B cell (primary cell): ENCODE data around the gene RTN4. TPM values are rescaled to one million over a fixed set of nuclear protein-coding genes. Genes with fewer than 3 reads are reported as not detected.
A peak's percentile ranks its signal among the peaks of the same experiment; 100 is the strongest.

Experiments used
- ATAC-seq: fragments of 200-7000 bp; cut with Tn5 transposase; one replicate; pipeline ENCODE4 v1.10.0; 2021; ENCODE audit warnings: low read depth, mild to moderate bottlenecking, moderate number of reproducible peaks, moderate library complexity
- CTCF ChIA-PET: fragments of 350-600 bp; sonication (Branson Sonifier 250); formaldehyde crosslinking; loops from one replicate; lab custom pipeline; 2021; ENCODE audit warnings: antibody characterized with exemption, inconsistent platforms; lab: Charles Lee
- POLR2A ChIA-PET: fragments of 350-600 bp; sonication (Branson Sonifier 250); formaldehyde crosslinking; loops from one replicate; lab custom pipeline; 2021; ENCODE audit warnings: antibody characterized with exemption; lab: Charles Lee
- DNase-seq: peaks from one replicate; pipeline ENCODE4 v3.0.0; 2013
- H2AFZ ChIP-seq: 2 replicates; pipeline ENCODE4 v1.6.1; 2012; ENCODE audit warnings: mild to moderate bottlenecking, low read depth, low read length; ENCODE audit not compliant: insufficient read depth, poor library complexity, severe bottlenecking
- H3K27ac ChIP-seq, 2 donors: 1 replicate in 1 of 2; 2 replicates in 1 of 2; pipeline ENCODE4 v1.5.1; 2012 to 2013; ENCODE audit warnings: low read length in 2 of 2, mild to moderate bottlenecking in 2 of 2, moderate library complexity in 1 of 2
- H3K27me3 ChIP-seq, 4 experiments: fragments of 200-600 bp in 1 of 4; sonication (generic) in 1 of 4; replicated peaks in 1 of 4; 1 replicate in 2 of 4; 2 replicates in 2 of 4; pipeline versions ENCODE4 v1.6.1 to v1.7.0; 2013 to 2016; ENCODE audit warnings: low read length in 3 of 4, mild to moderate bottlenecking in 2 of 4, mixed read lengths in 1 of 4, moderate library complexity in 1 of 4; ENCODE audit not compliant: insufficient read depth in 4 of 4, control insufficient read depth in 3 of 4; ENCODE audit errors: control extremely low read depth in 1 of 4
- H3K36me3 ChIP-seq, 2 experiments: replicated peaks in 1 of 2; 1 replicate in 1 of 2; 2 replicates in 1 of 2; pipeline versions ENCODE4 v1.6.1 to v1.7.1; 2013; ENCODE audit warnings: low read length in 1 of 2; ENCODE audit not compliant: insufficient read depth in 2 of 2, control insufficient read depth in 1 of 2; ENCODE audit errors: control extremely low read depth in 1 of 2, extremely low read depth in 1 of 2
- H3K4me1 ChIP-seq, 2 donors: fragments of 200-600 bp in 1 of 2; sonication (generic) in 1 of 2; 1 replicate in 1 of 2; 2 replicates in 1 of 2; pipeline versions ENCODE4 v1.5.1 to v1.6.1; 2013 to 2017; ENCODE audit warnings: low read length in 2 of 2; ENCODE audit not compliant: control insufficient read depth in 2 of 2, insufficient read depth in 2 of 2
- H3K4me2 ChIP-seq: replicated peaks from 2 replicates; pipeline ENCODE3; 2012; ENCODE audit warnings: mild to moderate bottlenecking, low read depth, low read length; ENCODE audit not compliant: poor library complexity, severe bottlenecking
- H3K4me3 ChIP-seq, 5 experiments: fragments of 200-600 bp in 1 of 5; sonication (generic) in 1 of 5; 1 replicate in 3 of 5; 2 replicates in 2 of 5; pipeline versions ENCODE4 v1.5.1 to v1.7.0; 2011 to 2016; ENCODE audit warnings: low read length in 4 of 5, mild to moderate bottlenecking in 4 of 5, low read depth in 2 of 5, control low read depth in 1 of 5, moderate library complexity in 1 of 5; ENCODE audit not compliant: insufficient read depth in 1 of 5; ENCODE audit errors: control extremely low read depth in 1 of 5, extremely low read depth in 1 of 5
- H3K79me2 ChIP-seq: fragments of 200-600 bp; sonication (generic); one replicate; pipeline ENCODE4 v1.6.0; 2016; ENCODE audit warnings: low read length; ENCODE audit not compliant: control insufficient read depth, insufficient read depth
- H3K9ac ChIP-seq: fragments of 200-600 bp; sonication (generic); 2 replicates; pipeline ENCODE4 v1.6.1; 2017; ENCODE audit warnings: mild to moderate bottlenecking, low read length, moderate library complexity
- H3K9me3 ChIP-seq, 3 donors: one replicate each; pipeline versions ENCODE4 v1.6.1 to v1.7.1; 2013; ENCODE audit warnings: low read length in 2 of 3; ENCODE audit not compliant: control insufficient read depth in 2 of 3, insufficient read depth in 1 of 3; ENCODE audit errors: control extremely low read depth in 1 of 3
- H4K20me1 ChIP-seq: 2 replicates; pipeline ENCODE4 v1.6.0; 2012; ENCODE audit warnings: mild to moderate bottlenecking, low read length; ENCODE audit not compliant: insufficient read depth, control insufficient read depth, poor library complexity, severe bottlenecking
- H3K27ac Mint-ChIP-seq: one replicate; pipeline ENCODE4 v1.8.0; 2021; ENCODE audit warnings: mixed read lengths
- H3K27me3 Mint-ChIP-seq: one replicate; pipeline ENCODE4 v1.8.0; 2021; ENCODE audit warnings: mixed read lengths
- H3K4me1 Mint-ChIP-seq: one replicate; pipeline ENCODE4 v1.8.0; 2021; ENCODE audit warnings: mixed read lengths
- H3K4me3 Mint-ChIP-seq: one replicate; pipeline ENCODE4 v1.8.0; 2021; ENCODE audit warnings: mixed read lengths
- H3K9me3 Mint-ChIP-seq: one replicate; pipeline ENCODE4 v1.8.0; 2022; ENCODE audit warnings: mixed read lengths; ENCODE audit not compliant: insufficient read depth
- CTCF ChIP-seq: fragments of 200-600 bp; IDR thresholded peaks from one replicate; pipeline ENCODE4 v1.8.0; 2022; ENCODE audit warnings: antibody characterized with exemption, mild to moderate bottlenecking
- EZH2 ChIP-seq: IDR thresholded peaks from 2 replicates; pipeline ENCODE4 v1.6.1; 2012; ENCODE audit warnings: borderline replicate concordance, low read depth, mild to moderate bottlenecking, moderate library complexity, low read length; ENCODE audit not compliant: insufficient read depth, poor library complexity, severe bottlenecking
- WGBS: methylation state at CpG from one replicate; pipeline ENCODE4 v1.1.5; 2013; ENCODE audit warnings: missing lambda C conversion rate; ENCODE audit not compliant: insufficient coverage; 5-methylcytosine and 5-hydroxymethylcytosine counted together
- intact Hi-C: fragments of 100-400 bp; cut with micrococcal nuclease; formaldehyde crosslinking; loops from one replicate; pipeline ENCODE4 v1.10.0; 2022
- polyA plus RNA-seq: library from polyadenylated mRNA; depleted of rRNA; stranded (reverse); fragments of >200 nt; gene quantifications from 2 replicates; pipeline ENCODE4 v1.2.3, GENCODE V29; 2012
- total RNA-seq, 2 donors: library from RNA; stranded (reverse); fragments of 120-200 nt in 1 of 2; gene quantifications; 1 replicate in 1 of 2; 2 replicates in 1 of 2; pipeline versions ENCODE4 v1.2.3 to v1.2.4, GENCODE V29; 2013 to 2022

RTN4 gene
- total and polyA plus RNA-seq, 2 donors (not counting 1 experiment from before 2014, with no cell fraction given): 30.8 to 65.9 TPM

- Histone ChIP-seq H3K9me3 (no peaks in the 10 kb centered on the region), H2AFZ (no peak overlapping the region), H3K79me2 (peaks cover 90% of the 10 kb centered on the region), H3K4me3 (no peak overlapping the region), H3K4me2 (no peak overlapping the region), H3K4me1 (peaks cover 26 to 45% of the 10 kb centered on the region in 2 donors), H3K36me3 (no peaks in the 10 kb centered on the region), H3K27me3 (no peaks in the 10 kb centered on the region), H3K27ac (no peak overlapping the region), H4K20me1 (peaks cover 42% of the 10 kb centered on the region), H3K9ac (no peak overlapping the region)
- H3K27ac Mint-ChIP-seq: no peak overlapping the region
- H3K4me1 Mint-ChIP-seq: peaks cover 13% of the 10 kb centered on the region
- WGBS: 94% methylated on average over 2 of the region's 2 CpGs
- no peaks in the 10 kb centered on the region for H3K9me3 Mint-ChIP-seq
- H3K27me3 Mint-ChIP-seq: no peaks in the 10 kb centered on the region
- POLR2A ChIA-PET: no interaction called here
- CTCF ChIA-PET: interaction anchor here (1.3 kb wide), 1 partner anchor 129 kb away, joined by 3 read pairs; no protein-coding TSS in a partner anchor
- DNase-seq (no peak), ATAC-seq (no peak)
- intact Hi-C loops: no loop called here
- H3K4me3 Mint-ChIP-seq: no peak overlapping the region
- TF ChIP-seq CTCF (no peak), EZH2 (no peak)
Measured at GRCh38 chr2:55027226-55027625, 23.0 kb downstream of the RTN4 start.

DNA sequence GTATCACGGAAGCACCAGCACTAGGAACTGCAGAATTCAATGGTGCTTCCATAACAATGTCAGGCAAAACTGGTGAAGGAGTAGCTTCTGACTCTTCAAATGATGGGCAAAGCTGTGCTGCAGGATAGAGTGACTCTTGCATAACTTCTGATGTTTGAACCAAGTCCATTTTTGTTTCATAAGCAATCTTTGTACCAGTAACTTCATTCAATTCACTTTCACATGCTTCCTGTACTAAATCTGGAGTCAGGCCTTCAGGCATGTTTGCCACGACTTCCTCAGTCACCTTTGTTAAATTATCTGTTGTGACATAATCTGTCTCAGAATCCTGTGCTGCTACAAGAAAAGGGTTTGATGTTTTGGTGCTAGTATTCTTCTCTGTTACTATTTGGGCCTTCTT lies 24.0 kb downstream of the RTN4 start:
- Mint-ChIP-seq H3K9me3 (no peaks in the 10 kb centered on the region), H3K4me3 (peak overlapping the region; percentile 12), H3K27ac (no peak overlapping the region), H3K27me3 (no peaks in the 10 kb centered on the region), H3K4me1 (peaks cover 8% of the 10 kb centered on the region)
- no peak for TF ChIP-seq EZH2
- no peak for TF ChIP-seq CTCF
- peak overlapping the region; percentile 9 for H3K4me2 ChIP-seq
- no peaks in the 10 kb centered on the region for H3K27me3 ChIP-seq
- ATAC-seq (no peak), DNase-seq (no peak)
- H3K9ac ChIP-seq: no peak overlapping the region
- intact Hi-C loops: no loop called here
- no peaks in the 10 kb centered on the region for H3K9me3 ChIP-seq
- peaks cover 26 to 41% of the 10 kb centered on the region in 2 donors for H3K4me1 ChIP-seq
- peaks cover 87% of the 10 kb centered on the region for H3K79me2 ChIP-seq
- H3K27ac ChIP-seq: no peak overlapping the region
- no peak overlapping the region for H3K4me3 ChIP-seq
- ChIA-PET POLR2A (no interaction called here), CTCF (interaction anchor here (0.6 to 2.1 kb wide), 7 partner anchors 11 to 144 kb away, joined by 3 to 10 read pairs (median 4); no protein-coding TSS in a partner anchor)
- H4K20me1 ChIP-seq: peaks cover 36% of the 10 kb centered on the region
- H2AFZ ChIP-seq: no peak overlapping the region
- 100% methylated on average over 1 of the region's 2 CpGs for WGBS
- H3K36me3 ChIP-seq: no peaks in the 10 kb centered on the region
